Lung microvascular endothelial cell (primary cell): ENCODE measurements around the gene SLC35F6. TPM values are rescaled to one million over a fixed set of nuclear protein-coding genes. Genes with fewer than 3 reads are reported as not detected.
A peak's percentile ranks its signal among the peaks of the same experiment; 100 is the strongest.

Experiments used
- DNase-seq, 2 donors: peaks; one replicate each; pipeline versions ENCODE4 v3.0.0 to v3.0.0-alpha.2; 2010; ENCODE audit warnings: low read depth in 2 of 2
- total RNA-seq: library from RNA; depleted of rRNA; stranded (reverse); fragments of >200 nt; gene quantifications from 2 replicates; pipeline ENCODE4 v1.2.1, GENCODE V29; 2014

Gene SLC35F6
- total RNA-seq = 23.1 and 38.3 TPM in 2 replicates

GRCh38 chr2:26764078-26764887 is at the start of gene SLC35F6:
Gene SLC35F6 (plus strand): TSS chr2:26764284. CDS start chr2:26764350, 66 bp downstream.
- peak; percentile 81 to 86 for DNase-seq

- no peak for DNase-seq
Measured at GRCh38 chr2:26715528-26716270, 48.4 kb upstream of the SLC35F6 start.

- DNase-seq = no peak
Measured at GRCh38 chr2:26716340-26716739, 47.7 kb upstream of the SLC35F6 start.

GRCh38 chr2:26716769-26717168 is 47.3 kb upstream of the SLC35F6 start:
- DNase-seq = no peak

- no peak for DNase-seq
Measured at GRCh38 chr2:26717362-26717761, 46.7 kb upstream of the SLC35F6 start.

GRCh38 chr2:26718949-26719686 is 45.0 kb upstream of the SLC35F6 start:
- DNase-seq = no peak

GRCh38 chr2:26720322-26721114 is 43.6 kb upstream of the SLC35F6 start:
- DNase-seq = peak; percentile 77 to 90

GRCh38 chr2:26721115-26722032 is 42.7 kb upstream of the SLC35F6 start:
- no peak for DNase-seq

GRCh38 chr2:26722328-26722727 is 41.8 kb upstream of the SLC35F6 start:
- DNase-seq = no peak

GRCh38 chr2:26722911-26723310 is 41.2 kb upstream of the SLC35F6 start:
- no peak for DNase-seq

- DNase-seq = no peak
Measured at GRCh38 chr2:26723475-26723874, 40.6 kb upstream of the SLC35F6 start.

- DNase-seq = peak in 1 of 2 donors; percentile 59
Measured at GRCh38 chr2:26723991-26724750, 39.9 kb upstream of the SLC35F6 start.

- DNase-seq = no peak
Measured at GRCh38 chr2:26724784-26725520, 39.1 kb upstream of the SLC35F6 start.

GRCh38 chr2:26725521-26725820 is 38.6 kb upstream of the SLC35F6 start:
- no peak for DNase-seq

- DNase-seq = no peak
Measured at GRCh38 chr2:26726228-26726627, 37.9 kb upstream of the SLC35F6 start.

GRCh38 chr2:26727641-26728561 is 36.2 kb upstream of the SLC35F6 start:
- DNase-seq = peak; percentile 33 to 56

GRCh38 chr2:26729311-26729710 is 34.8 kb upstream of the SLC35F6 start:
- DNase-seq = no peak
